ENCODE measurements around the gene MYLK3.

DNA sequence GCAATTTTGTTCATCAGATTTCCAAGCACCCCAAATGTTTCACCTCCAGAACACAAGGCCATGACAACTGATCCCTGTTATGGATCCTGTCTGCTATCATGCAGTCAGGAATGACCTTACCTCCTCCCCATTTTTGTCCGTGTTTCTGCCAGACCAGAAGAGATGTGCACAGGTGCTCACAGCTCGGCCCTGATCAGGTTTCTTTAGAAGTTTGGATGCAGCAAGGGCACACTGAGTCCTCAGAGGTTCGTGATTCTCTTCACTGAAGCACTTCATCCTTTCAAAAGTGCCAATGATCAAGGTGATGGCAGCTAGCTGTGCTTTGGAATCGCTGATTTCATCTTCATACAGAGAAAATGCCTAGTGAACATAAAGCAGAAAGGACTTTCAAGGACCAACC lies 86.0 kb downstream of the MYLK3 start:
- TF ChIP-seq CTCF (IDR thresholded peaks at IDR 0.05) = no peak
- TF ChIP-seq POLR2A (IDR thresholded peaks at IDR 0.05) = no peak
- TF ChIP-seq POLR2AphosphoS5 (IDR thresholded peaks at IDR 0.05) = no peak
- no peak for TF ChIP-seq EP300 (IDR thresholded peaks at IDR 0.05)

Data from sigmoid colon (tissue), 4 donors.